Measurements from ENCODE around the gene SUN1. TPM values are rescaled to one million over a fixed set of nuclear protein-coding genes. Genes with fewer than 3 reads are reported as not detected.

SUN1 gene
- total RNA-seq, 1 experiment from 2014 or later = 181 TPM

GRCh38 chr7:859359-860030 lies 27.2 kb downstream of the SUN1 start:
- DNase-seq (ENCODE audit: low read depth, low spot score) = no peak
- CTCF ChIA-PET = no interaction called here

More at GRCh38 chr7:859359-860030, 27.2 kb downstream of the SUN1 start:
- ChIA-PET POLR2A (no interaction called here), RAD21 (ENCODE audit: low non-redundant PET in 1 of 2, low total read pairs in 2 of 2, uncharacterized antibody in 2 of 2, unreplicated experiment in 2 of 2) (interaction anchor here in 1 of 2 experiments (0.6 kb wide), 1 partner anchor 73 kb away, joined by 3 read pairs; no protein-coding TSS in a partner anchor)
- H3K9ac ChIP-seq (ENCODE audit: low read length) = no peak overlapping the region
- H4K20me1 ChIP-seq (ENCODE audit: insufficient read depth) = no peaks in the 10 kb centered on the region
- no peak overlapping the region for H3K27ac ChIP-seq (ENCODE audit: low read depth, low read length)
- H3K4me2 ChIP-seq (ENCODE audit: low read length) = no peak overlapping the region
- H3K9me2 ChIP-seq (ENCODE audit: insufficient read depth) = no peaks in the 10 kb centered on the region
- H3K79me2 ChIP-seq (ENCODE audit: insufficient read depth, low read length) = no peaks in the 10 kb centered on the region; the same call in 1 of the 2 replicates
- TF ChIP-seq CBX3 (IDR thresholded peaks at IDR 0.05; ENCODE audit: low read depth) (no peak), ZBTB33 (IDR thresholded peaks at IDR 0.05; ENCODE audit: extremely low read depth, insufficient replicate concordance, low read length) (no peak), POLR2AphosphoS5 (IDR thresholded peaks at IDR 0.05; ENCODE audit: low read depth, low read length) (no peak), EZH2 (IDR thresholded peaks at IDR 0.05) (no peak), REST (IDR thresholded peaks at IDR 0.05; ENCODE audit: low read depth) (no peak), ATF3 (IDR thresholded peaks at IDR 0.05) (no peak), JUND (IDR thresholded peaks at IDR 0.05) (no peak), RAD21 (IDR thresholded peaks at IDR 0.05; ENCODE audit: low read depth) (no peak), ZNF274 (IDR thresholded peaks at IDR 0.05; ENCODE audit: low read depth, low read length) (no peak), ZFX (IDR thresholded peaks at IDR 0.05) (no peak), MAX (IDR thresholded peaks at IDR 0.05) (no peak), EZH2phosphoT487 (IDR thresholded peaks at IDR 0.05; ENCODE audit: borderline replicate concordance) (no peak), CTCF (IDR thresholded peaks at IDR 0.05 in 2 of 3, conservative IDR thresholded peaks at IDR 0.05 in 1 of 3; ENCODE audit: borderline replicate concordance in 1 of 3, insufficient read depth in 1 of 3, low read depth in 2 of 3, low read length in 2 of 3) (no peak), POLR2A (IDR thresholded peaks at IDR 0.05; ENCODE audit: borderline replicate concordance, extremely low read depth, insufficient read depth, insufficient read length) (no peak), SRF (IDR thresholded peaks at IDR 0.05; ENCODE audit: low read depth) (no peak), FOSL1 (IDR thresholded peaks at IDR 0.05; ENCODE audit: low read depth) (no peak), YY1 (IDR thresholded peaks at IDR 0.05; ENCODE audit: extremely low read depth, insufficient replicate concordance, low read depth, low read length) (no peak), SP1 (IDR thresholded peaks at IDR 0.05; ENCODE audit: low read depth) (no peak), SIN3A (IDR thresholded peaks at IDR 0.05; ENCODE audit: low read depth) (no peak), CEBPB (IDR thresholded peaks at IDR 0.05; ENCODE audit: low read depth) (no peak)
- no peak for ATAC-seq
- H3K4me1 ChIP-seq (ENCODE audit: control insufficient read depth in 1 of 2, insufficient read depth in 2 of 2, low read length in 2 of 2) = no peaks in the 10 kb centered on the region
- BruUV-seq (replicated peaks) = no TSS peak
- H3K4me3 ChIP-seq (replicated peaks in 1 of 2; ENCODE audit: low read depth in 1 of 2, low read length in 2 of 2) = no peak overlapping the region
- H3K27me3 ChIP-seq (ENCODE audit: insufficient read depth, low read length) = no peaks in the 10 kb centered on the region
- H3K9me3 ChIP-seq (ENCODE audit: control insufficient read depth in 1 of 2, insufficient read depth in 1 of 2, low read depth in 1 of 2, low read length in 2 of 2) = no peaks in the 10 kb centered on the region
- H3K36me3 ChIP-seq (ENCODE audit: control insufficient read depth in 1 of 2, insufficient read depth in 2 of 2, low read length in 2 of 2) = peaks cover 21 to 62% of the 10 kb centered on the region in 2 experiments
- intact Hi-C loops (cut with micrococcal nuclease) = no loop called here
- no peak overlapping the region for H2AFZ ChIP-seq (ENCODE audit: low read depth, low read length, poor library complexity, severe bottlenecking)
